Measurements from ENCODE around the gene CLEC19A. TPM values are rescaled to one million over a fixed set of nuclear protein-coding genes. Genes with fewer than 3 reads are reported as not detected.

CLEC19A gene
- total RNA-seq, 1 experiment from 2014 or later, result not detected

- Histone ChIP-seq H2AFZ (ENCODE audit: low read length) (no peak overlapping the region), H3K36me3 (ENCODE audit: insufficient read depth, low read length) (no peaks in the 10 kb centered on the region)
These were observed 42.5 kb upstream of the CLEC19A start for GRCh38 chr16:19242987-19243575.

DNA sequence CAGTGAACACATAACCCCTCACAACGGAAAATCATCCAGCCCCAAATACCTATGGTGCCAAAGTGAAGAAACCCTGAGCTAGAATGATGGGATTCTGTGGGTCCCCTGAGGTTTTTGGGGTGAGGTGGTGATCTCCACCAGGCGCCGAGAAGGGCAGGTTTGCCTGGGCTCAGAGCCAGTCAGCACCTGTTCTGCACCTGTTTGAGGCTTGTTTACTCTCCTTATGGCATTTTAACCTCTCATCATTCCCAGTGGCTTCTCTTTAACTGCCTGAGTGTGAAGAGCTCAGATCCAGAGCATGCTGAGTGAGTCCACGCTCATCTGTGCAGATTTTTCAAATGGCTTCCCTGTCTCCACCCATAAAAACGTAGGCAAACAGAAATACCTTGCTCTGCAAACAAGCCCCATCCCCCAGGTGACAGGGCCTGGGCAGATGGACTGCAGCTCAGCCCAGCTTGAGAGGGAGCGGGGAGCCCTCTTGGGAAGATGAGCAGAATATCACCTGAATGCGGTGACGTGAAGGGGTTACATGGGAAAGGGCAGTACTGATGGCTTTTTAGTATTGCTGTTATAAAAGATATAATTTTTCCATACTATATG, 40.1 kb upstream of the CLEC19A start:
- Histone ChIP-seq H3K27ac (ENCODE audit: low read length) (no peak overlapping the region), H3K4me2 (ENCODE audit: low read depth, low read length, poor library complexity, severe bottlenecking) (no peak overlapping the region)

More at GRCh38 chr16:19242987-19243575, 42.5 kb upstream of the CLEC19A start:
- Histone ChIP-seq H3K27ac (ENCODE audit: low read length) (no peak overlapping the region), H3K9ac (ENCODE audit: low read length) (no peak overlapping the region), H3K4me2 (ENCODE audit: low read depth, low read length, poor library complexity, severe bottlenecking) (no peak overlapping the region), H3K27me3 (ENCODE audit: low read length) (no peaks in the 10 kb centered on the region), H3K9me3 (ENCODE audit: low read length) (no peaks in the 10 kb centered on the region), H3K4me1 (ENCODE audit: low read length) (no peaks in the 10 kb centered on the region), H3K79me2 (ENCODE audit: low read length) (no peaks in the 10 kb centered on the region), H4K20me1 (ENCODE audit: insufficient read depth, low read depth, low read length) (no peaks in the 10 kb centered on the region), H3K9me2 (replicated peaks; ENCODE audit: insufficient read depth, low read length) (no peaks in the 10 kb centered on the region), H3K4me3 (ENCODE audit: low read length) (no peak overlapping the region)
- no peak for DNase-seq

GRCh38 chr16:19252904-19253303, 32.6 kb upstream of the CLEC19A start:
- H3K4me2 ChIP-seq (ENCODE audit: low read depth, low read length, poor library complexity, severe bottlenecking), result no peak overlapping the region
- no peaks in the 10 kb centered on the region for H3K79me2 ChIP-seq (ENCODE audit: low read length)
- no peak overlapping the region for H3K9ac ChIP-seq (ENCODE audit: low read length)
- no peak overlapping the region for H3K27ac ChIP-seq (ENCODE audit: low read length)
- H3K36me3 ChIP-seq (ENCODE audit: insufficient read depth, low read length), result no peaks in the 10 kb centered on the region
- H3K27me3 ChIP-seq (ENCODE audit: low read length), result no peaks in the 10 kb centered on the region
- H3K9me3 ChIP-seq (ENCODE audit: low read length), result no peaks in the 10 kb centered on the region
- no peaks in the 10 kb centered on the region for H3K9me2 ChIP-seq (replicated peaks; ENCODE audit: insufficient read depth, low read length)
- H3K4me3 ChIP-seq (ENCODE audit: low read length), result no peak overlapping the region
- no peak for DNase-seq
- H3K4me1 ChIP-seq (ENCODE audit: low read length), result no peaks in the 10 kb centered on the region
- no peak overlapping the region for H2AFZ ChIP-seq (ENCODE audit: low read length)
- H4K20me1 ChIP-seq (ENCODE audit: insufficient read depth, low read depth, low read length), result no peaks in the 10 kb centered on the region

More for the DNA sequence above, 40.1 kb upstream of the CLEC19A start:
- H3K4me1 ChIP-seq (ENCODE audit: low read length), result no peaks in the 10 kb centered on the region
- no peaks in the 10 kb centered on the region for H3K9me3 ChIP-seq (ENCODE audit: low read length)
- no peaks in the 10 kb centered on the region for H3K27me3 ChIP-seq (ENCODE audit: low read length)
- H3K79me2 ChIP-seq (ENCODE audit: low read length), result no peaks in the 10 kb centered on the region
- H3K36me3 ChIP-seq (ENCODE audit: insufficient read depth, low read length), result no peaks in the 10 kb centered on the region
- H3K9ac ChIP-seq (ENCODE audit: low read length), result no peak overlapping the region
- no peak overlapping the region for H3K4me3 ChIP-seq (ENCODE audit: low read length)
- no peak overlapping the region for H2AFZ ChIP-seq (ENCODE audit: low read length)
- no peaks in the 10 kb centered on the region for H3K9me2 ChIP-seq (replicated peaks; ENCODE audit: insufficient read depth, low read length)
- no peaks in the 10 kb centered on the region for H4K20me1 ChIP-seq (ENCODE audit: insufficient read depth, low read depth, low read length)
- no peak for DNase-seq

GRCh38 chr16:19254611-19255010, 30.9 kb upstream of the CLEC19A start:
- Histone ChIP-seq H3K4me2 (ENCODE audit: low read depth, low read length, poor library complexity, severe bottlenecking) (no peak overlapping the region), H2AFZ (ENCODE audit: low read length) (no peak overlapping the region), H3K4me1 (ENCODE audit: low read length) (no peaks in the 10 kb centered on the region), H3K27me3 (ENCODE audit: low read length) (no peaks in the 10 kb centered on the region), H3K79me2 (ENCODE audit: low read length) (no peaks in the 10 kb centered on the region), H3K27ac (ENCODE audit: low read length) (no peak overlapping the region), H3K4me3 (ENCODE audit: low read length) (no peak overlapping the region), H3K9me3 (ENCODE audit: low read length) (no peaks in the 10 kb centered on the region), H4K20me1 (ENCODE audit: insufficient read depth, low read depth, low read length) (no peaks in the 10 kb centered on the region), H3K9me2 (replicated peaks; ENCODE audit: insufficient read depth, low read length) (no peaks in the 10 kb centered on the region), H3K9ac (ENCODE audit: low read length) (no peak overlapping the region), H3K36me3 (ENCODE audit: insufficient read depth, low read length) (no peaks in the 10 kb centered on the region)
- no peak for DNase-seq

DNA sequence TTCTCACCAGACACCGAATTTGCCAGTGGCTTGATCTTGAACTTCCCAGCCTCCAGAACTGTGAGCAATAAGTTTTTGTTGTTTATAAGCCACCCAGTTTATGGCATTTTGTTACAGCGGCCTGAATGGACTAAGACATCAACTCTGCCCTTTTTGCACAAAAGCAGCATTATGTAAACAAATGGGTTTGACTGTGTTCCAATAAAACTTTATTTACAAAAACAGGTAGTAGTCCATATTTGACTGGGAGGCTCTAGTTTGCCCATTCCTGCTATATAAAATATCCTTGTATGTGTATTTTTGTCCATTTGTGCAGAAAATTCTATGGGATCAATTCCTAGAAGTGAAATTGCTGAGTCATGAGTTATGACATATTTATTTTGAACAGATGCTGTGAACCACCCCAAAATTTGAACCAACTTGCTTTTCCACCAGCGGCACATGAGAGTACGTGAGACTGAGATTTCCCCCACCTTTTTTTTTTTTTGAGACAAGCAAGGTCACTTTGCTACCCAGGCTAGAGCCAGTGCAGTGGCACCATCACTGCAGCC, 21.3 kb upstream of the CLEC19A start:
- Histone ChIP-seq H3K9ac (ENCODE audit: low read length) (no peak overlapping the region), H3K9me2 (replicated peaks; ENCODE audit: insufficient read depth, low read length) (no peaks in the 10 kb centered on the region)

DNA sequence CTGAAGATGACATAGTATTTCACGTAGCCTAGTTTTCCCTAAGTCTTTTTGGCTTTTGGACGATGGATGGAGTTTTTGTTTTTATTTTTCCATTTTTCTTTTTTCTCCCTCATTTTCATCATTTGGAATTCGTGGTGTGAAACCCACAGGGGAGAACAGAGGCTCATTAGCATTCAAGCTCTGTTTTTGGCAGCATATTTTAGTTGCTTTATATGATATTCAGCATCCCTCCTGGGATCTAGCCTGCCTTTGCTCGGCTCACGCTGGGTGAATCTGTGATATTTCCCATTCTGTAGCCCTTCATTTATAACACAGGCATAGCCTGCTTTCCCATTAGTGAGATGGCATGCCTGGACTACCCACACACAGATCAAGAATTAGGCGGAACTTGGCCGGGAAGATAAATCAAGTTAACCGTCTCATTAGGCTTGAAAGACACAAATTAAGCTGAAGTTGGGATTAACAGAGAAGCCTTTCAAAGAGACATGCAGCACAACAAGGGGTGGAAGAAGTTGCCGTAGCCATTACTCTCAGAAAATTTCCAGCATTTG, 20.1 kb upstream of the CLEC19A start:
- Histone ChIP-seq H3K79me2 (ENCODE audit: low read length) (no peaks in the 10 kb centered on the region), H3K4me3 (ENCODE audit: low read length) (no peak overlapping the region), H3K9me3 (ENCODE audit: low read length) (peaks cover 4% of the 10 kb centered on the region; the same call in 1 of the 2 replicates), H3K4me2 (ENCODE audit: low read depth, low read length, poor library complexity, severe bottlenecking) (no peak overlapping the region), H3K27me3 (ENCODE audit: low read length) (no peaks in the 10 kb centered on the region), H3K27ac (ENCODE audit: low read length) (no peak overlapping the region), H4K20me1 (ENCODE audit: insufficient read depth, low read depth, low read length) (no peaks in the 10 kb centered on the region), H3K4me1 (ENCODE audit: low read length) (no peaks in the 10 kb centered on the region), H3K36me3 (ENCODE audit: insufficient read depth, low read length) (no peaks in the 10 kb centered on the region), H3K9ac (ENCODE audit: low read length) (no peak overlapping the region), H2AFZ (ENCODE audit: low read length) (no peak overlapping the region), H3K9me2 (replicated peaks; ENCODE audit: insufficient read depth, low read length) (no peaks in the 10 kb centered on the region)
- DNase-seq, result no peak

More for the DNA sequence above, 21.3 kb upstream of the CLEC19A start:
- H3K4me3 ChIP-seq (ENCODE audit: low read length), result no peak overlapping the region
- H3K4me1 ChIP-seq (ENCODE audit: low read length), result no peaks in the 10 kb centered on the region
- no peak overlapping the region for H3K27ac ChIP-seq (ENCODE audit: low read length)
- no peak overlapping the region for H2AFZ ChIP-seq (ENCODE audit: low read length)
- peaks cover under 1% of the 10 kb centered on the region; the same call in 1 of the 2 replicates for H3K9me3 ChIP-seq (ENCODE audit: low read length)
- H3K36me3 ChIP-seq (ENCODE audit: insufficient read depth, low read length), result no peaks in the 10 kb centered on the region
- no peak overlapping the region for H3K4me2 ChIP-seq (ENCODE audit: low read depth, low read length, poor library complexity, severe bottlenecking)
- H3K27me3 ChIP-seq (ENCODE audit: low read length), result no peaks in the 10 kb centered on the region
- no peaks in the 10 kb centered on the region for H3K79me2 ChIP-seq (ENCODE audit: low read length)
- no peaks in the 10 kb centered on the region for H4K20me1 ChIP-seq (ENCODE audit: insufficient read depth, low read depth, low read length)
- DNase-seq, result no peak

GRCh38 chr16:19266774-19267173, 18.8 kb upstream of the CLEC19A start:
- Histone ChIP-seq H3K9ac (ENCODE audit: low read length) (no peak overlapping the region), H3K4me2 (ENCODE audit: low read depth, low read length, poor library complexity, severe bottlenecking) (no peak overlapping the region), H3K4me3 (ENCODE audit: low read length) (no peak overlapping the region), H2AFZ (ENCODE audit: low read length) (no peak overlapping the region), H3K79me2 (ENCODE audit: low read length) (no peaks in the 10 kb centered on the region), H3K27ac (ENCODE audit: low read length) (no peak overlapping the region), H3K9me2 (replicated peaks; ENCODE audit: insufficient read depth, low read length) (no peaks in the 10 kb centered on the region), H3K27me3 (ENCODE audit: low read length) (no peaks in the 10 kb centered on the region), H4K20me1 (ENCODE audit: insufficient read depth, low read depth, low read length) (no peaks in the 10 kb centered on the region), H3K9me3 (ENCODE audit: low read length) (peaks cover 4% of the 10 kb centered on the region; the same call in 1 of the 2 replicates), H3K36me3 (ENCODE audit: insufficient read depth, low read length) (no peaks in the 10 kb centered on the region), H3K4me1 (ENCODE audit: low read length) (no peaks in the 10 kb centered on the region)
- no peak for DNase-seq

DNA sequence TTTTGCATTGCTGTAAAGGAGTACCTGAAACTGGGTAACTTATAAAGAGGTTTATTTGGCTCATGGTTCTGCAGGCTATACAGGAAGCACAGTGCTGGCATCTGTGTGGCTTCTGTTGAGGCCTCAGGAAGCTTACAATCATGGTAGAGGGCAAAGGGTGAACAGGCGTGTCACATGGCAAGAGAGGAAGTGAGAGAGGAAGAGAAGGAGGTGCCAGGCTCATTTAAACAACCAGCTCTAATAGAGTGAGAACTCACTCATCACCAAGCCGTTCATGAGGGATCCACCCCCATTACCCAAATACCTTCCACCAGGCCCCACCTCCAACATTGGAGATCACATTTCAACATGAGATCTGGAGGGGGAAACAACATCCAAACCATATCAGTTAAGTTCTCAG, 16.4 kb upstream of the CLEC19A start:
- Histone ChIP-seq H3K36me3 (ENCODE audit: insufficient read depth, low read length) (no peaks in the 10 kb centered on the region), H3K4me2 (ENCODE audit: low read depth, low read length, poor library complexity, severe bottlenecking) (no peak overlapping the region), H3K9ac (ENCODE audit: low read length) (no peak overlapping the region), H3K9me3 (ENCODE audit: low read length) (peaks cover 4% of the 10 kb centered on the region; the same call in 1 of the 2 replicates), H3K79me2 (ENCODE audit: low read length) (no peaks in the 10 kb centered on the region), H3K4me1 (ENCODE audit: low read length) (no peaks in the 10 kb centered on the region), H3K27me3 (ENCODE audit: low read length) (no peaks in the 10 kb centered on the region), H3K27ac (ENCODE audit: low read length) (no peak overlapping the region), H4K20me1 (ENCODE audit: insufficient read depth, low read depth, low read length) (no peaks in the 10 kb centered on the region), H3K4me3 (ENCODE audit: low read length) (no peak overlapping the region), H3K9me2 (replicated peaks; ENCODE audit: insufficient read depth, low read length) (no peaks in the 10 kb centered on the region), H2AFZ (ENCODE audit: low read length) (no peak overlapping the region)
- no peak for DNase-seq
